Pulmonary artery endothelial cell (primary cell): ENCODE measurements around the gene MALRD1. TPM values are rescaled to one million over a fixed set of nuclear protein-coding genes. Genes with fewer than 3 reads are reported as not detected.
"Not testable (repeated sequence)": the region's sequence is repeated elsewhere in the genome, so short reads cannot be mapped to it uniquely, and the experiment has no call there.

Experiments
- DNase-seq: peaks from one replicate; pipeline ENCODE4 v3.0.0-alpha.2; 2011; ENCODE audit warnings: low read depth, low spot score
- total RNA-seq: library from RNA; depleted of rRNA; stranded (reverse); fragments of >200 nt; gene quantifications from 2 replicates; pipeline ENCODE4 v1.2.3, GENCODE V29; 2014

The MALRD1 gene
- total RNA-seq, 1 donor from 2014 or later = not detected

GRCh38 chr10:19706904-19707303 is 658.3 kb downstream of the MALRD1 start:
- DNase-seq = no peak

GRCh38 chr10:19707376-19707775 is 658.8 kb downstream of the MALRD1 start:
- DNase-seq = no peak

GRCh38 chr10:19708031-19708430 is 659.4 kb downstream of the MALRD1 start:
- DNase-seq = no peak

- no peak for DNase-seq
These were observed 662.0 kb downstream of the MALRD1 start for GRCh38 chr10:19710600-19710999.

GRCh38 chr10:19713159-19713558 is 664.6 kb downstream of the MALRD1 start:
- DNase-seq = no peak

GRCh38 chr10:19713800-19714525 is 665.4 kb downstream of the MALRD1 start:
- no peak for DNase-seq

- DNase-seq = no peak
These were observed 670.7 kb downstream of the MALRD1 start for GRCh38 chr10:19719284-19719683.

- DNase-seq = no peak
These were observed 675.7 kb downstream of the MALRD1 start for GRCh38 chr10:19724287-19724686.

- DNase-seq = no peak
These were observed 679.8 kb downstream of the MALRD1 start for GRCh38 chr10:19728376-19728775.

- no peak for DNase-seq
These were observed 680.4 kb downstream of the MALRD1 start for GRCh38 chr10:19728964-19729363.

GRCh38 chr10:19730167-19730906 is 681.7 kb downstream of the MALRD1 start:
- no peak for DNase-seq

- DNase-seq = no peak
These were observed 682.3 kb downstream of the MALRD1 start for GRCh38 chr10:19730907-19731217.

- DNase-seq = no peak
These were observed 683.0 kb downstream of the MALRD1 start for GRCh38 chr10:19731560-19731959.

- no peak for DNase-seq
These were observed 689.8 kb downstream of the MALRD1 start for GRCh38 chr10:19738440-19738839.

- DNase-seq = not testable (repeated sequence)
These were observed 690.6 kb downstream of the MALRD1 start for GRCh38 chr10:19739232-19739631.

- not testable (repeated sequence) for DNase-seq
These were observed 693.5 kb downstream of the MALRD1 start for GRCh38 chr10:19742144-19742543.

GRCh38 chr10:19745672-19746071 is 697.1 kb downstream of the MALRD1 start:
- DNase-seq = no peak

- no peak for DNase-seq
These were observed 700.7 kb downstream of the MALRD1 start for GRCh38 chr10:19749185-19749729.

- DNase-seq = no peak
These were observed 702.4 kb downstream of the MALRD1 start for GRCh38 chr10:19750972-19751371.

- DNase-seq = no peak
These were observed 708.3 kb downstream of the MALRD1 start for GRCh38 chr10:19756919-19757318.

- no peak for DNase-seq
These were observed 713.4 kb downstream of the MALRD1 start for GRCh38 chr10:19762026-19762425.

GRCh38 chr10:19764111-19764510 is 715.5 kb downstream of the MALRD1 start:
- DNase-seq = no peak

- DNase-seq = no peak
These were observed 719.3 kb downstream of the MALRD1 start for GRCh38 chr10:19767876-19768275.
